GM12801 (cell line): Measurements from ENCODE around the gene HDAC9.

Source experiments
- CTCF ChIP-seq: IDR thresholded peaks from one replicate; pipeline ENCODE4 v1.5.1; 2011; ENCODE audit warnings: control low read depth; ENCODE audit not compliant: insufficient read length; ENCODE audit errors: extremely low read depth

The HDAC9 gene

GRCh38 chr7:18550574-18550973, 55.0 kb downstream of the HDAC9 start:
- TF ChIP-seq CTCF, result no peak

GRCh38 chr7:18552316-18552916, 56.9 kb downstream of the HDAC9 start:
- no peak for TF ChIP-seq CTCF

GRCh38 chr7:18552943-18553604, 57.5 kb downstream of the HDAC9 start:
- TF ChIP-seq CTCF, result no peak

- TF ChIP-seq CTCF, result no peak
Measured at GRCh38 chr7:18553605-18554003, 58.1 kb downstream of the HDAC9 start.

GRCh38 chr7:18555120-18555519, 59.6 kb downstream of the HDAC9 start:
- no peak for TF ChIP-seq CTCF

GRCh38 chr7:18555968-18556367, 60.4 kb downstream of the HDAC9 start:
- TF ChIP-seq CTCF, result no peak

- no peak for TF ChIP-seq CTCF
Measured at GRCh38 chr7:18558503-18558902, 63.0 kb downstream of the HDAC9 start.

- TF ChIP-seq CTCF, result no peak
Measured at GRCh38 chr7:18558910-18559309, 63.4 kb downstream of the HDAC9 start.
